Activated CD4-positive, CD25-positive, alpha-beta regulatory T cell treated with anti-CD3 and anti-CD28 coated beads, Interleukin-2, amount 50 U/mL, for 16 hours (primary cell): ENCODE data around the gene PCAT7.
"Not testable (repeated sequence)": the region's sequence is repeated elsewhere in the genome, so short reads cannot be mapped to it uniquely, and the experiment has no call there.

Source experiments
- DNase-seq: peaks from one replicate; pipeline ENCODE4 v3.0.0-alpha.2; 2020; ENCODE audit warnings: low read depth, low spot score

PCAT7 gene

GRCh38 chr9:94563548-94563947 is 8.7 kb downstream of the PCAT7 start:
- DNase-seq: no peak

- DNase-seq: not testable (repeated sequence)
Measured at GRCh38 chr9:94564279-94564678, 9.4 kb downstream of the PCAT7 start.

- DNase-seq: no peak
Measured at GRCh38 chr9:94566550-94566949, 11.7 kb downstream of the PCAT7 start.

- DNase-seq: no peak
Measured at GRCh38 chr9:94567271-94567670, 12.4 kb downstream of the PCAT7 start.

GRCh38 chr9:94568250-94568889 is 13.5 kb downstream of the PCAT7 start:
- no peak for DNase-seq

- no peak for DNase-seq
Measured at GRCh38 chr9:94568972-94569712, 14.3 kb downstream of the PCAT7 start.

- no peak for DNase-seq
Measured at GRCh38 chr9:94576131-94576530, 21.2 kb downstream of the PCAT7 start.

- no peak for DNase-seq
Measured at GRCh38 chr9:94577036-94577435, 22.2 kb downstream of the PCAT7 start.

- no peak for DNase-seq
Measured at GRCh38 chr9:94577571-94577970, 22.7 kb downstream of the PCAT7 start.

- DNase-seq: no peak
Measured at GRCh38 chr9:94581728-94582127, 26.8 kb downstream of the PCAT7 start.

- no peak for DNase-seq
Measured at GRCh38 chr9:94584555-94584954, 29.7 kb downstream of the PCAT7 start.

GRCh38 chr9:94586316-94586715 is 31.4 kb downstream of the PCAT7 start:
- no peak for DNase-seq

- DNase-seq: no peak
Measured at GRCh38 chr9:94586814-94587213, 31.9 kb downstream of the PCAT7 start.

- DNase-seq: no peak
Measured at GRCh38 chr9:94588681-94589080, 33.8 kb downstream of the PCAT7 start.

GRCh38 chr9:94591046-94591545 is 36.2 kb downstream of the PCAT7 start:
- not testable (repeated sequence) for DNase-seq

- DNase-seq: no peak
Measured at GRCh38 chr9:94591876-94592275, 37.0 kb downstream of the PCAT7 start.

GRCh38 chr9:94592683-94593082 is 37.8 kb downstream of the PCAT7 start:
- DNase-seq: not testable (repeated sequence)

- DNase-seq: no peak
Measured at GRCh38 chr9:94593459-94594345, 38.8 kb downstream of the PCAT7 start, which contains the start of gene FBP2. Gene FBP2, minus strand, starts transcription at chr9:94593824. Its CDS starts 98 bp downstream, at chr9:94593726.

GRCh38 chr9:94599102-94599501 is 44.2 kb downstream of the PCAT7 start:
- no peak for DNase-seq

- DNase-seq: no peak
Measured at GRCh38 chr9:94600258-94600657, 45.4 kb downstream of the PCAT7 start.

GRCh38 chr9:94600715-94601114 is 45.8 kb downstream of the PCAT7 start:
- no peak for DNase-seq

- DNase-seq: no peak
Measured at GRCh38 chr9:94602666-94603065, 47.8 kb downstream of the PCAT7 start.
